AG04450 (cell line): Measurements from ENCODE around the gene PSMA7. TPM values are rescaled to one million over a fixed set of nuclear protein-coding genes. Genes with fewer than 3 reads are reported as not detected.

ENCODE experiments used
- CTCF ChIA-PET: fragments of 300-600, 350-600 bp; formaldehyde crosslinking; extraction: SDS; loops from one replicate; lab custom pipeline; 2022; ENCODE audit warnings: antibody characterized with exemption, inconsistent platforms; lab: Charles Lee
- POLR2A ChIA-PET: fragments of 350-600 bp; formaldehyde crosslinking; extraction: SDS; loops from one replicate; lab custom pipeline; 2021; ENCODE audit warnings: antibody characterized with exemption, inconsistent platforms; lab: Yijun Ruan, JAX
- DNase-seq: peaks from one replicate; pipeline ENCODE4 v3.0.0-alpha.2; 2011; ENCODE audit warnings: low read depth, low spot score
- H3K27ac ChIP-seq: one replicate; pipeline ENCODE4 v1.5.1; 2012; ENCODE audit warnings: low read depth, low read length, control low read depth
- H3K27me3 ChIP-seq: one replicate; pipeline ENCODE4 v1.6.0; 2012; ENCODE audit warnings: low read length; ENCODE audit not compliant: control insufficient read depth, insufficient read depth
- H3K4me3 ChIP-seq: 2 replicates; pipeline ENCODE4 v1.5.1; 2011; ENCODE audit warnings: mild to moderate bottlenecking, low read depth, low read length, control low read depth
- H3K9me3 ChIP-seq: 2 replicates; pipeline ENCODE4 v1.5.1; 2012; ENCODE audit warnings: low read length; ENCODE audit not compliant: control insufficient read depth, insufficient read depth
- polyA plus RNA-seq: library from polyadenylated mRNA; depleted of rRNA; stranded (reverse); fragments of >200 nt; gene quantifications from 2 replicates; pipeline ENCODE4 v1.2.3, GENCODE V29; 2011
- TF ChIP-seq, protein P1 (sequence below): IDR thresholded peaks from 2 replicates; pipeline ENCODE4 v1.5.1; 2011; ENCODE audit warnings: low read depth, low read length, control low read depth, inconsistent platforms

PSMA7 gene
- polyA plus RNA-seq, 1 experiment: 368 TPM

DNA sequence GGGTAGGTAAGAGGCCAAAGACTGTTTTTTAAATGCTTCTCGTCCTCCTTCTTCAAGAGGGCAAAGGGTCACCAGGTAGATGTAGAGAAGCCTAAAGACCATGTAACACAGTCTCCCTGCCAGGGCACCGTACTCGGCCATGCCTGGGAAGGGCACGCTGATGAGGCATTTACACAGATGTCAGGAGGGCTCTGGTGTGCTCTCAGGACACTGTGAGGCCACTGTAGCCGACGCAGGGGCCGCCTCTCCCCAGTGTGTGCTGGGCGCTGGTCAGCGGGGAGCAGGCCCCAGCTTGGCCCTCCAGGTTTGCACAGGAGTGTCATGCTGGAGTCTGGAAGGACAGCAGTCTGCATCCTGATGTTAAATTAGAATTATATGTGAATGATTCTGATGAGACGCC is 32.5 kb upstream of the PSMA7 start:
- DNase-seq: no peak
- ChIA-PET CTCF (no interaction called here), POLR2A (no interaction called here)
- Histone ChIP-seq H3K9me3 (no peaks in the 10 kb centered on the region), H3K27ac (no peak overlapping the region), H3K4me3 (no peak overlapping the region), H3K27me3 (no peaks in the 10 kb centered on the region)
- TF ChIP-seq, protein P1, sequence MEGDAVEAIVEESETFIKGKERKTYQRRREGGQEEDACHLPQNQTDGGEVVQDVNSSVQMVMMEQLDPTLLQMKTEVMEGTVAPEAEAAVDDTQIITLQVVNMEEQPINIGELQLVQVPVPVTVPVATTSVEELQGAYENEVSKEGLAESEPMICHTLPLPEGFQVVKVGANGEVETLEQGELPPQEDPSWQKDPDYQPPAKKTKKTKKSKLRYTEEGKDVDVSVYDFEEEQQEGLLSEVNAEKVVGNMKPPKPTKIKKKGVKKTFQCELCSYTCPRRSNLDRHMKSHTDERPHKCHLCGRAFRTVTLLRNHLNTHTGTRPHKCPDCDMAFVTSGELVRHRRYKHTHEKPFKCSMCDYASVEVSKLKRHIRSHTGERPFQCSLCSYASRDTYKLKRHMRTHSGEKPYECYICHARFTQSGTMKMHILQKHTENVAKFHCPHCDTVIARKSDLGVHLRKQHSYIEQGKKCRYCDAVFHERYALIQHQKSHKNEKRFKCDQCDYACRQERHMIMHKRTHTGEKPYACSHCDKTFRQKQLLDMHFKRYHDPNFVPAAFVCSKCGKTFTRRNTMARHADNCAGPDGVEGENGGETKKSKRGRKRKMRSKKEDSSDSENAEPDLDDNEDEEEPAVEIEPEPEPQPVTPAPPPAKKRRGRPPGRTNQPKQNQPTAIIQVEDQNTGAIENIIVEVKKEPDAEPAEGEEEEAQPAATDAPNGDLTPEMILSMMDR: no peak

DNA sequence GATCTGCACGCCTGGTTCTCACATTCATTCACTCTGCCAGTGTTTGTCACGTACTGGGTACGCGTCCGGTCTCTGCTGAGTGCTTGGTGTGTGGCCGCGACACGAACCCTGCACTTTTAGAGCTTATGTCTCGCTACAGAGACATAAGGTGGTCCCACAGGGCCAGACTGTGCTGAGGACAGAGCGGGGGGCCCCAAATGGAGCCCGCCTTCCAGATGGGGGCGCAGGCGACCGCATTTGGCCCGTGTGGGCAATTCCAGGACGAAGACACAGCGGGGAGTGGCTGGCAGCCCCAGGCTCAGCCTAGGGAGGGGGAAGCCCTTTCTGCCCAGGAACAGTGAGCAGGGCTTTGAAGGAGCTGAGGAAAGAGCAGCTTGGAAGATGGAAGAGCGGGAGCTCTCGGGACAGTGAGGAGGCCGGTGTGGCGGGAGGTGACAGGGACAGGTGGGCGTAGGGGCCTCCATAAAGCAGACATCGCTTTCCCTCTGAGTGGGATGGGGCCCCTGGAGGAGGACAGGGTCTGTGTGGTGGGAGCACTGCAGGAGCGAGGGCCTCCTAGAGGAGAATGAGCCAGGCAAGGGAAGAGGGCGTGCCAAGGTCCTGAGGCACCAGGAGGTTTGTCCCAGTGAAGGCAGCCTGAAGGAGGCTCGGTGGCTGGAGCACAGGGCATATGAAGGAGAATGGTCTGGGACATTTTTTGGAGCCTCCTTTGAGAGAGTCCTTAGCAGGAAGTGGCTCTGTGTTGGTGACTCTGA is 31.9 kb upstream of the PSMA7 start:
- Histone ChIP-seq H3K27ac (no peak overlapping the region), H3K27me3 (no peaks in the 10 kb centered on the region), H3K4me3 (no peak overlapping the region), H3K9me3 (no peaks in the 10 kb centered on the region)
- ChIA-PET CTCF (no interaction called here), POLR2A (no interaction called here)
- DNase-seq: no peak
- TF ChIP-seq, protein P1: no peak

DNA sequence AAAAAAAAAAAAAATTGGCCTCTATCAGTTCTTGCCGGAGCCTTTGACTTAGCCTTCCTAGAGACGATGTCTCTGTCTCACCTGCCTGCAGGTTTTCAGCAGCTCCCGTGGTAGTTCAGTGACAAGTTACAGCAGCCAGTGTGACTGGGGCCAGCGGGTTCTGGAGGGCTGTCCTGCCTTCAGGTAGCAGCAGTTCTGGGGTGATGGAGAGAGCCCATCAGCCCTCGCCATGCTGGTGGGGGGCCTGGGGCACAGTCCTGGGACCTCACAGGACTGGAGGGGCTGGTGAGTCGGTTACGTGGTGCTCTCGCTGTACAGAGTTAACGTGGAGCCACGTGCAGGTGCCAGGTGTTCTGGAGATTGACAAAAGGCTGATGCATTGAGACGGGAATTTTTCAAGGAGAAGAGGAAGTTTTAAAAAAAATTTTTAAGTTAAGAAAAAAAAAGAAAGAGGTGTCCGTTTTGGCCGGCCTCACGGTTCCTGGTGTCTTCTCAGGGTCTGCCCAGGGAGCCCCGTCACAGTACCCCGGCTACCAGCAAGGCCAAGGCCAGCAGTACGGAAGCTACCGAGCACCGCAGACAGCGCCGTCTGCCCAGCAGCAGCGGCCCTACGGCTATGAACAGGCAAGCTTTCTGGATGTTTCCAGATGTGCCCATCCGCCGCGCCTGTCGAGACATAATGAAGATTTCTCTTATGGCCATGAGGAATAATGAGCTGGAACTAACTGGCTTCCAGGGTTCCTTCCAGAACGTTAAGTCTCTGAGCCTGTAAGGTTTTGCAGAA is 31.0 kb upstream of the PSMA7 start:
- TF ChIP-seq, protein P1: no peak
- no peak for DNase-seq
- ChIA-PET CTCF (no interaction called here), POLR2A (no interaction called here)
- no peak overlapping the region for H3K27ac ChIP-seq
- no peaks in the 10 kb centered on the region for H3K9me3 ChIP-seq
- no peaks in the 10 kb centered on the region for H3K27me3 ChIP-seq
- H3K4me3 ChIP-seq: no peak overlapping the region

DNA sequence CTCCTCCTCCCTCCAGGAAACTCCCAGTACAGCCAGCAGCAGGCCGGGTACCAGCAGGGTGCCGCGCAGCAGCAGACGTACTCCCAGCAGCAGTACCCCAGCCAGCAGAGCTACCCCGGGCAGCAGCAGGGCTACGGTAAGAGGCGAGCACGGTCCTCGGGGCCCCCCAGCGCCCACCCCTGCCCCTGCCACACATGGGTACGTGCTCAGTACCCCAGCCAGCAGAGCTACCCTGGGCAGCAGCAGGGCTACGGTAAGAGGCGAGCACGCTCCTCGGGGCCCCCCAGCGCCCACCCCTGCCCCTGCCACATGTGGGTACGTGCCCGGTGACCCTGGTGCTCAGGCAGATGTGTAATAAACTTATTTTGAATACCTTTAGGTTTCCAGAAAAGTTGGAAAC is 29.5 kb upstream of the PSMA7 start:
- ChIA-PET POLR2A (no interaction called here), CTCF (no interaction called here)
- no peak overlapping the region for H3K4me3 ChIP-seq
- H3K9me3 ChIP-seq: no peaks in the 10 kb centered on the region
- no peaks in the 10 kb centered on the region for H3K27me3 ChIP-seq
- TF ChIP-seq, protein P1: no peak
- H3K27ac ChIP-seq: no peak overlapping the region
- no peak for DNase-seq

DNA sequence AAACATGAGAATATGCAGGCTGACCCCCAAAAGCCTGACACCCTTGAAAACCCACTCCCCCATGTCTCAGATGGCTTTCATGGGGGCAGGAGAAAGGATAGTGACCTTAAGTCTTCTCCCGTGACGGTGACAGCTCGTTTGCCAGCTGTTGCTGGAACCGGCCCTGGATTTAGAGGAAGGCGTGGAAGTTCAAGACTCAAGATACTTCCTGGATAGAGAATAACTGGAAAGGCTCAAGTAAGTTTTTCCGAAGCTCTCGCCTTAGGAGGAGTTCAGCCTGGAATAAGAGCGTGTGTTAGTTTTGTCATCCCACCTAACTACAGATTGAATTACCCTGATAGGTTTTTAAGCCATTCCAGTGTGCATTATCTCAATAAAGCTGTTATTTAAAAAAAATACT is 28.1 kb upstream of the PSMA7 start:
- H3K4me3 ChIP-seq: no peak overlapping the region
- DNase-seq: no peak
- H3K27ac ChIP-seq: no peak overlapping the region
- POLR2A ChIA-PET: interaction anchor here (0.7 kb wide), 1 partner anchor 37 kb away, joined by 3 read pairs; no protein-coding TSS in a partner anchor
- CTCF ChIA-PET: interaction anchor here (1.4 kb wide), 1 partner anchor 26 kb away, joined by 4 read pairs; no protein-coding TSS in a partner anchor
- H3K9me3 ChIP-seq: no peaks in the 10 kb centered on the region
- TF ChIP-seq, protein P1: no peak
- H3K27me3 ChIP-seq: no peaks in the 10 kb centered on the region
